Spleen (tissue), 11 donors: ENCODE data around the gene S100A8. TPM values are rescaled to one million over a fixed set of nuclear protein-coding genes. Genes with fewer than 3 reads are reported as not detected.

Experiments
- DNase-seq: peaks from one replicate; pipeline ENCODE4 v3.0.0-alpha.2; 2020
- H3K27ac ChIP-seq, 8 donors: fragments of 200-600 bp; sonication (generic) in 7 of 8; 1 replicate in 4 of 8; 2 replicates in 4 of 8; pipeline versions ENCODE4 v1.5.0 to v1.8.0; 2016 to 2021; ENCODE audit warnings: inconsistent platforms in 4 of 8, mild to moderate bottlenecking in 4 of 8, moderate library complexity in 1 of 8
- H3K27me3 ChIP-seq, 7 donors: fragments of 200-600 bp; sonication (generic) in 6 of 7; replicated peaks in 1 of 7; 1 replicate in 4 of 7; 2 replicates in 3 of 7; pipeline versions ENCODE4 v1.5.0 to v1.8.0; 2016 to 2021; ENCODE audit warnings: inconsistent platforms in 3 of 7, mild to moderate bottlenecking in 1 of 7
- H3K36me3 ChIP-seq, 6 donors: fragments of 200-600 bp; sonication (generic) in 5 of 6; 1 replicate in 4 of 6; 2 replicates in 2 of 6; pipeline versions ENCODE4 v1.5.0 to v1.8.0; 2016 to 2021; ENCODE audit warnings: inconsistent platforms in 2 of 6
- H3K4me1 ChIP-seq, 6 donors: fragments of 200-600 bp; sonication (generic) in 5 of 6; 1 replicate in 3 of 6; 2 replicates in 3 of 6; pipeline versions ENCODE4 v1.5.0 to v1.8.0; 2016 to 2021; ENCODE audit warnings: inconsistent platforms in 3 of 6
- H3K4me3 ChIP-seq, 8 donors: fragments of 200-600 bp; sonication (generic) in 7 of 8; 1 replicate in 4 of 8; 2 replicates in 4 of 8; pipeline versions ENCODE4 v1.5.0 to v1.8.0; 2016 to 2021; ENCODE audit warnings: inconsistent platforms in 4 of 8, mild to moderate bottlenecking in 4 of 8, moderate library complexity in 2 of 8
- H3K9me3 ChIP-seq, 8 donors: fragments of 200-600 bp; sonication (generic) in 7 of 8; 1 replicate in 4 of 8; 2 replicates in 4 of 8; pipeline versions ENCODE4 v1.5.0 to v1.8.0; 2016 to 2021; ENCODE audit warnings: inconsistent platforms in 4 of 8
- POLR2A ChIP-seq, 3 donors: fragments of 450-650 bp; IDR thresholded peaks; one replicate each; pipeline ENCODE4 v1.5.1; 2017; ENCODE audit warnings: antibody characterized with exemption in 3 of 3, mild to moderate bottlenecking in 1 of 3
- POLR2AphosphoS5 ChIP-seq, 3 donors: sonication (generic); formaldehyde crosslinking; IDR thresholded peaks; one replicate each; pipeline ENCODE4 v1.5.1; 2017; ENCODE audit warnings: antibody characterized with exemption in 3 of 3
- WGBS, 5 donors: extraction: QIAGEN DNeasy Blood & Tissue Kit in 3 of 5; methylation state at CpG; one replicate each; pipeline versions ENCODE4 v1.1.5 to v1.1.7; 2013 to 2018; 5-methylcytosine and 5-hydroxymethylcytosine counted together
- intact Hi-C: fragments of 100-400 bp; cut with DNase I; formaldehyde crosslinking; loops from one replicate; pipeline ENCODE4 v1.15.0; 2023; ENCODE audit warnings: low total_unique reads
- polyA plus RNA-seq, 3 donors: library from polyadenylated mRNA; stranded (reverse); fragments of 200-250 nt; gene quantifications; one replicate each; pipeline ENCODE4 v1.2.1, GENCODE V29; 2013
- total RNA-seq, 7 donors: library from RNA; depleted of rRNA in 3 of 7; stranded (reverse); fragments of >200 nt in 3 of 7; fragmentation: NEBNext Ultra II Directional in 4 of 7; extraction: Animal tissue kit (Norgen Biotek cat#: 25700) in 4 of 7; gene quantifications; one replicate each; pipeline versions ENCODE4 v1.1.0 to v1.2.1, GENCODE V29; 2016 to 2021
- TF ChIP-seq, protein P1 (sequence below), 11 experiments: fragments of 200-600 bp in 7 of 11; fragments of 450-650 bp in 4 of 11; sonication (generic) in 4 of 11; IDR thresholded peaks in 8 of 11; conservative IDR thresholded peaks in 3 of 11; 1 replicate in 7 of 11; 2 replicates in 4 of 11; pipeline versions ENCODE4 v1.4.0 to v1.8.0; 2016 to 2021; ENCODE audit warnings: antibody characterized with exemption in 11 of 11, inconsistent platforms in 4 of 11, mild to moderate bottlenecking in 1 of 11
- donor health status: healthy with polysubstance abuse.
- donor health status: DM: no; HTN: no; CAD: no; lungs with moderate emphysema.
- donor health status: DM: no; HTN: no; CAD: no.
- donor health status: Bipolar disorder and iron deficiency.
- donor health status: healthy.
- donor health status: DM: no; HTN: no; CAD: no.
- donor health status: DM: yes; HTN: yes; CAD: no.

The S100A8 gene
- total and polyA plus RNA-seq, 10 donors, result 756 to 7,676 (median 1,458) TPM

DNA sequence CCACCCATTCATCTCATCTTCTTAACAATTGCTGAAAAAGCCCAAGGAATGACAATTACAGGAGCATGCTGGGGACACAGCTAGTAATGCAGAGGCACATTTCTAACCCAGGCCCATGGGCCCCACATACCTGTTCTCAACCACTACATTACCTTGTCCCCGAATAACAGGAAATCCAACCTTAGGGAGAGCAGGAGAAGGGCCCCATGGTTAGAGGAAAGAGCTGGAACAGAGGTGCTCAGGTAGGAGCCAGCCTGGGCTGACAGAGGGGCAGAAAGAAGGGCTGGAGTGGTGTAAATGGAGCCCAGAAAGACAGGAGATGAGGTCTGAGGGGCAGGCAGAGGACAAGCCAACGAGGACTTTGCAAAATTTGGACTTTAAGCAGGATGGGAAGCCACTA is 11.4 kb upstream of the S100A8 start:
- intact Hi-C loops, result no loop called here
- Histone ChIP-seq H3K9me3 (no peaks in the 10 kb centered on the region), H3K27me3 (peaks cover 0 to 33% (median 7%) of the 10 kb centered on the region in 7 donors), H3K36me3 (no peaks in the 10 kb centered on the region), H3K4me1 (peaks cover 0 to 33% (median 0%) of the 10 kb centered on the region in 6 donors), H3K27ac (peak overlapping the region in 5 of 8 donors; percentile 24 to 85 (median 36)), H3K4me3 (no peak overlapping the region)
- WGBS, 5 donors, result 55 to 77% (median 58%) methylated on average over 2 of the region's 2 CpGs
- DNase-seq, result no peak
- no peak for TF ChIP-seq POLR2A (IDR thresholded peaks at IDR 0.05)
- TF ChIP-seq, protein P1, sequence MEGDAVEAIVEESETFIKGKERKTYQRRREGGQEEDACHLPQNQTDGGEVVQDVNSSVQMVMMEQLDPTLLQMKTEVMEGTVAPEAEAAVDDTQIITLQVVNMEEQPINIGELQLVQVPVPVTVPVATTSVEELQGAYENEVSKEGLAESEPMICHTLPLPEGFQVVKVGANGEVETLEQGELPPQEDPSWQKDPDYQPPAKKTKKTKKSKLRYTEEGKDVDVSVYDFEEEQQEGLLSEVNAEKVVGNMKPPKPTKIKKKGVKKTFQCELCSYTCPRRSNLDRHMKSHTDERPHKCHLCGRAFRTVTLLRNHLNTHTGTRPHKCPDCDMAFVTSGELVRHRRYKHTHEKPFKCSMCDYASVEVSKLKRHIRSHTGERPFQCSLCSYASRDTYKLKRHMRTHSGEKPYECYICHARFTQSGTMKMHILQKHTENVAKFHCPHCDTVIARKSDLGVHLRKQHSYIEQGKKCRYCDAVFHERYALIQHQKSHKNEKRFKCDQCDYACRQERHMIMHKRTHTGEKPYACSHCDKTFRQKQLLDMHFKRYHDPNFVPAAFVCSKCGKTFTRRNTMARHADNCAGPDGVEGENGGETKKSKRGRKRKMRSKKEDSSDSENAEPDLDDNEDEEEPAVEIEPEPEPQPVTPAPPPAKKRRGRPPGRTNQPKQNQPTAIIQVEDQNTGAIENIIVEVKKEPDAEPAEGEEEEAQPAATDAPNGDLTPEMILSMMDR (IDR thresholded peaks at IDR 0.05 in 8 of 11, conservative IDR thresholded peaks at IDR 0.05 in 3 of 11), result no peak
- TF ChIP-seq POLR2AphosphoS5 (IDR thresholded peaks at IDR 0.05), result no peak

GRCh38 chr1:153401461-153401860 is 10.6 kb upstream of the S100A8 start:
- peaks cover 0 to 33% (median 0%) of the 10 kb centered on the region in 6 donors for H3K4me1 ChIP-seq
- peaks cover 0 to 33% (median 0%) of the 10 kb centered on the region in 7 donors for H3K27me3 ChIP-seq
- WGBS, 5 donors, result 87 to 95% (median 90%) methylated on average over 9 of the region's 9 CpGs
- H3K9me3 ChIP-seq, result no peaks in the 10 kb centered on the region
- intact Hi-C loops, result no loop called here
- no peak for DNase-seq
- H3K27ac ChIP-seq, result peak overlapping the region in 2 of 8 donors; percentile 76 to 85
- H3K36me3 ChIP-seq, result no peaks in the 10 kb centered on the region
- no peak overlapping the region for H3K4me3 ChIP-seq
- TF ChIP-seq POLR2AphosphoS5 (IDR thresholded peaks at IDR 0.05) (no peak), POLR2A (IDR thresholded peaks at IDR 0.05) (no peak)
- TF ChIP-seq, protein P1 (IDR thresholded peaks at IDR 0.05 in 8 of 11, conservative IDR thresholded peaks at IDR 0.05 in 3 of 11), result no peak

DNA sequence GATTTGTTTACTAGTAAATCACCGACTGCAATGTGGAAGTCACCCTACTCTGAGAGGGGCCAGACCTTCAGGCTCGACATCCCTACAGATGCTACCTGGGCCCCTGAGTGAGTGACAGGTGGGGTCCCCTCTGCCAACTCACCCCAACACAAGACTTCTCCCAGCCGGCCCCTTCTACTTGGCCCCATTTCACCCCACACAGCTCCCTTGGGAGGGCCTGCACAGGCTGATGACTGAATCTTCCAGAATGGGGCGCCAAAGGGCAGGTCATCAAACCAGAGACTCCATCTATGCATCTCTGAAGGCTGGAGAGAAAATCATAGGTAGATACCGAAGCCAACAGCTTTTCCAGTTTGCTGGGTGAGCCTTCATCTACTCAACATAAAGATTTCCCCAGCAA is 9.4 kb upstream of the S100A8 start:
- Histone ChIP-seq H3K27ac (no peak overlapping the region), H3K4me3 (no peak overlapping the region), H3K36me3 (no peaks in the 10 kb centered on the region), H3K9me3 (no peaks in the 10 kb centered on the region), H3K4me1 (peaks cover 0 to 33% (median 0%) of the 10 kb centered on the region in 6 donors), H3K27me3 (peaks cover 0 to 33% (median 0%) of the 10 kb centered on the region in 7 donors)
- intact Hi-C loops, result no loop called here
- WGBS, 5 donors, result 65 to 76% (median 74%) methylated on average over 5 of the region's 5 CpGs
- TF ChIP-seq, protein P1 (IDR thresholded peaks at IDR 0.05 in 8 of 11, conservative IDR thresholded peaks at IDR 0.05 in 3 of 11), result no peak
- no peak for TF ChIP-seq POLR2AphosphoS5 (IDR thresholded peaks at IDR 0.05)
- TF ChIP-seq POLR2A (IDR thresholded peaks at IDR 0.05), result no peak
- DNase-seq, result no peak

- intact Hi-C loops, result no loop called here
- WGBS, 5 donors, result 86 to 96% (median 91%) methylated on average over 7 of the region's 7 CpGs
- Histone ChIP-seq H3K27ac (no peak overlapping the region), H3K4me3 (no peak overlapping the region), H3K36me3 (no peaks in the 10 kb centered on the region), H3K27me3 (peaks cover 0 to 40% (median 0%) of the 10 kb centered on the region in 7 donors), H3K4me1 (peaks cover 0 to 29% (median 0%) of the 10 kb centered on the region in 6 donors), H3K9me3 (no peaks in the 10 kb centered on the region)
- no peak for DNase-seq
- TF ChIP-seq POLR2A (IDR thresholded peaks at IDR 0.05) (no peak), POLR2AphosphoS5 (IDR thresholded peaks at IDR 0.05) (no peak)
- TF ChIP-seq, protein P1 (IDR thresholded peaks at IDR 0.05 in 8 of 11, conservative IDR thresholded peaks at IDR 0.05 in 3 of 11), result no peak
These were observed 8.7 kb upstream of the S100A8 start for GRCh38 chr1:153399401-153400055.
